Trophoblast cell (in vitro differentiated cells and primary cell): ENCODE results near the gene NALCN.

Source experiments
- DNase-seq, 2 donors: peaks; one replicate each; pipeline ENCODE4 v3.0.0-alpha.2; 2016
- H2AFZ ChIP-seq: 2 replicates; pipeline ENCODE4 v1.6.1; 2013; ENCODE audit warnings: low read length, moderate library complexity, mild to moderate bottlenecking; ENCODE audit not compliant: insufficient read depth, poor library complexity
- H2AK5ac ChIP-seq: 2 replicates; pipeline ENCODE4 v1.6.1; 2013; ENCODE audit warnings: mild to moderate bottlenecking, low read length
- H2BK120ac ChIP-seq: 2 replicates; pipeline ENCODE4 v1.6.1; 2013; ENCODE audit warnings: low read length, mild to moderate bottlenecking, moderate library complexity; ENCODE audit not compliant: insufficient read depth, poor library complexity
- H2BK12ac ChIP-seq: 2 replicates; pipeline ENCODE4 v1.6.1; 2013; ENCODE audit warnings: mild to moderate bottlenecking, low read length, moderate library complexity
- H2BK5ac ChIP-seq: 2 replicates; pipeline ENCODE4 v1.6.1; 2013; ENCODE audit warnings: low read length, low read depth, moderate library complexity, mild to moderate bottlenecking; ENCODE audit not compliant: poor library complexity
- H3K14ac ChIP-seq: 2 replicates; pipeline ENCODE4 v1.6.1; 2013; ENCODE audit warnings: mild to moderate bottlenecking, low read length
- H3K18ac ChIP-seq: 2 replicates; pipeline ENCODE4 v1.6.1; 2013; ENCODE audit warnings: mild to moderate bottlenecking, low read length
- H3K23ac ChIP-seq: 2 replicates; pipeline ENCODE4 v1.6.1; 2013; ENCODE audit warnings: low read length
- H3K27ac ChIP-seq: 2 replicates; pipeline ENCODE4 v1.5.1; 2013; ENCODE audit warnings: low read depth, mild to moderate bottlenecking, inconsistent platforms, low read length, moderate library complexity
- H3K27me3 ChIP-seq: 2 replicates; pipeline ENCODE4 v1.6.1; 2013; ENCODE audit warnings: inconsistent platforms, mild to moderate bottlenecking, low read length, moderate library complexity; ENCODE audit not compliant: insufficient read depth
- H3K36me3 ChIP-seq, 2 experiments: 1 replicate in 1 of 2; 2 replicates in 1 of 2; pipeline ENCODE4 v1.6.1; 2013; ENCODE audit warnings: low read length in 2 of 2, mild to moderate bottlenecking in 2 of 2, moderate library complexity in 1 of 2; ENCODE audit not compliant: insufficient read depth in 2 of 2, control insufficient read depth in 1 of 2
- H3K4ac ChIP-seq: 2 replicates; pipeline ENCODE4 v1.6.1; 2013; ENCODE audit warnings: low read depth, mild to moderate bottlenecking, low read length, moderate library complexity
- H3K4me1 ChIP-seq, 2 experiments: 1 replicate in 1 of 2; 2 replicates in 1 of 2; pipeline ENCODE4 v1.6.1; 2013; ENCODE audit warnings: low read length in 2 of 2, mild to moderate bottlenecking in 2 of 2, moderate library complexity in 1 of 2; ENCODE audit not compliant: insufficient read depth in 2 of 2, control insufficient read depth in 1 of 2
- H3K4me2 ChIP-seq: 2 replicates; pipeline ENCODE4 v1.6.1; 2013; ENCODE audit warnings: inconsistent platforms, mild to moderate bottlenecking, low read length, moderate library complexity
- H3K4me3 ChIP-seq: 2 replicates; pipeline ENCODE4 v1.5.1; 2013; ENCODE audit warnings: mild to moderate bottlenecking, low read depth, low read length, inconsistent platforms
- H3K79me1 ChIP-seq: one replicate; pipeline ENCODE4 v1.6.1; 2013; ENCODE audit warnings: low read length
- H3K79me2 ChIP-seq: 2 replicates; pipeline ENCODE4 v1.6.1; 2013; ENCODE audit warnings: low read length, mild to moderate bottlenecking; ENCODE audit not compliant: control insufficient read depth, insufficient read depth, poor library complexity
- H3K9ac ChIP-seq: 2 replicates; pipeline ENCODE4 v1.6.1; 2013; ENCODE audit warnings: mild to moderate bottlenecking, low read length
- H3K9me3 ChIP-seq: 2 replicates; pipeline ENCODE4 v1.6.1; 2013; ENCODE audit warnings: low read depth, mild to moderate bottlenecking, control low read depth, inconsistent platforms, low read length; ENCODE audit not compliant: insufficient read depth
- H4K12ac ChIP-seq: 2 replicates; pipeline ENCODE4 v1.6.1; 2013; ENCODE audit warnings: low read depth, mild to moderate bottlenecking, low read length, moderate library complexity
- H4K8ac ChIP-seq: 2 replicates; pipeline ENCODE4 v1.6.1; 2013; ENCODE audit warnings: low read depth, mild to moderate bottlenecking, low read length, moderate library complexity
- H4K91ac ChIP-seq: one replicate; pipeline ENCODE4 v1.6.1; 2013; ENCODE audit warnings: low read depth, mild to moderate bottlenecking, low read length, moderate library complexity
- WGBS: extraction: QIAGEN DNeasy Blood & Tissue Kit; methylation state at CpG from one replicate; pipeline ENCODE4 v1.1.7; 2013; ENCODE audit warnings: missing lambda C conversion rate; ENCODE audit not compliant: insufficient read length, insufficient coverage; ENCODE audit errors: extremely low coverage; 5-methylcytosine and 5-hydroxymethylcytosine counted together

Gene NALCN

GRCh38 chr13:101398191-101398590 lies 18.1 kb downstream of the NALCN start:
- Histone ChIP-seq H3K9me3 (no peaks in the 10 kb centered on the region), H3K79me1 (peaks cover 4% of the 10 kb centered on the region), H3K4me1 (peaks cover 0 to 3% of the 10 kb centered on the region in 2 experiments), H3K14ac (no peak overlapping the region), H3K4ac (no peak overlapping the region), H3K23ac (no peak overlapping the region), H3K27ac (peak overlapping the region; percentile 0), H3K9ac (no peak overlapping the region), H4K12ac (no peak overlapping the region), H3K27me3 (no peaks in the 10 kb centered on the region), H2BK12ac (no peak overlapping the region), H3K36me3 (no peaks in the 10 kb centered on the region), H2BK5ac (no peak overlapping the region), H2AFZ (no peak overlapping the region), H4K91ac (no peak overlapping the region), H3K4me3 (no peak overlapping the region), H3K18ac (no peak overlapping the region), H3K79me2 (no peaks in the 10 kb centered on the region), H4K8ac (no peak overlapping the region), H2BK120ac (no peak overlapping the region), H2AK5ac (no peak overlapping the region), H3K4me2 (no peak overlapping the region)
- no CpG with 5 or more reads among the region's 2 CpGs for WGBS
- no peak for DNase-seq

- Histone ChIP-seq H3K27me3 (no peaks in the 10 kb centered on the region), H3K4ac (no peak overlapping the region), H3K14ac (no peak overlapping the region), H3K4me2 (no peak overlapping the region), H4K8ac (no peak overlapping the region), H4K91ac (no peak overlapping the region), H3K4me3 (no peak overlapping the region), H3K23ac (no peak overlapping the region), H3K79me2 (no peaks in the 10 kb centered on the region), H2AK5ac (no peak overlapping the region), H3K9me3 (no peaks in the 10 kb centered on the region), H3K36me3 (no peaks in the 10 kb centered on the region), H3K9ac (no peak overlapping the region), H2BK120ac (no peak overlapping the region), H3K79me1 (peaks cover 4% of the 10 kb centered on the region), H3K27ac (peak overlapping the region; percentile 0), H2AFZ (no peak overlapping the region), H3K18ac (no peak overlapping the region), H2BK12ac (no peak overlapping the region), H2BK5ac (no peak overlapping the region), H4K12ac (no peak overlapping the region), H3K4me1 (peaks cover 0 to 3% of the 10 kb centered on the region in 2 experiments)
- no peak for DNase-seq
- WGBS = no CpG with 5 or more reads among the region's 2 CpGs
These were observed 18.6 kb downstream of the NALCN start for GRCh38 chr13:101397742-101398141.

GRCh38 chr13:101394605-101395004 lies 21.7 kb downstream of the NALCN start:
- no peaks in the 10 kb centered on the region for H3K36me3 ChIP-seq
- no peak overlapping the region for H3K14ac ChIP-seq
- H2AFZ ChIP-seq = no peak overlapping the region
- no peak overlapping the region for H3K4me3 ChIP-seq
- no peaks in the 10 kb centered on the region for H3K27me3 ChIP-seq
- H4K91ac ChIP-seq = no peak overlapping the region
- no peak overlapping the region for H3K9ac ChIP-seq
- no peak overlapping the region for H3K4ac ChIP-seq
- H3K23ac ChIP-seq = no peak overlapping the region
- WGBS = no CpG with 5 or more reads among the region's 2 CpGs
- no peak overlapping the region for H4K12ac ChIP-seq
- no peaks in the 10 kb centered on the region for H3K9me3 ChIP-seq
- H2AK5ac ChIP-seq = no peak overlapping the region
- DNase-seq = no peak
- no peak overlapping the region for H2BK120ac ChIP-seq
- H2BK12ac ChIP-seq = no peak overlapping the region
- no peak overlapping the region for H4K8ac ChIP-seq
- no peak overlapping the region for H3K18ac ChIP-seq
- H2BK5ac ChIP-seq = no peak overlapping the region
- H3K4me1 ChIP-seq = peaks cover 0 to 3% of the 10 kb centered on the region in 2 experiments
- peaks cover 4% of the 10 kb centered on the region for H3K79me1 ChIP-seq
- H3K4me2 ChIP-seq = no peak overlapping the region
- H3K79me2 ChIP-seq = no peaks in the 10 kb centered on the region
- H3K27ac ChIP-seq = no peak overlapping the region

GRCh38 chr13:101393140-101393539 lies 23.2 kb downstream of the NALCN start:
- Histone ChIP-seq H3K79me1 (peaks cover under 1% of the 10 kb centered on the region), H3K79me2 (no peaks in the 10 kb centered on the region), H3K36me3 (no peaks in the 10 kb centered on the region), H4K8ac (no peak overlapping the region), H2BK12ac (no peak overlapping the region), H3K14ac (no peak overlapping the region), H3K27me3 (no peaks in the 10 kb centered on the region), H2AFZ (no peak overlapping the region), H2AK5ac (no peak overlapping the region), H3K18ac (no peak overlapping the region), H3K23ac (no peak overlapping the region), H3K4me3 (no peak overlapping the region), H4K12ac (no peak overlapping the region), H3K4me2 (no peak overlapping the region), H3K9me3 (no peaks in the 10 kb centered on the region), H2BK120ac (no peak overlapping the region), H3K27ac (no peak overlapping the region), H3K4me1 (peaks cover 0 to under 1% of the 10 kb centered on the region in 2 experiments), H3K9ac (no peak overlapping the region), H4K91ac (no peak overlapping the region), H3K4ac (no peak overlapping the region), H2BK5ac (no peak overlapping the region)
- no peak for DNase-seq
- WGBS = no CpG with 5 or more reads among the region's 3 CpGs
